Skin epidermis (tissue), 12 donors: Measurements from ENCODE around the gene HDDC2.
"Not testable (repeated sequence)": the region's sequence is repeated elsewhere in the genome, so short reads cannot be mapped to it uniquely, and the experiment has no call there.

ENCODE experiments used
- H3K27ac ChIP-seq, 21 experiments: fragments of 200-600 bp; sonication (generic) in 11 of 21; one replicate each; pipeline ENCODE4 v1.5.0; 2020; ENCODE audit warnings: mild to moderate bottlenecking in 3 of 21, inconsistent platforms in 2 of 21, moderate library complexity in 2 of 21
- H3K4me3 ChIP-seq, 7 experiments: fragments of 200-600 bp; sonication (generic) in 2 of 7; one replicate each; pipeline ENCODE4 v1.5.0; 2020; ENCODE audit warnings: inconsistent platforms in 2 of 7, mild to moderate bottlenecking in 2 of 7, moderate library complexity in 1 of 7

The HDDC2 gene

GRCh38 chr6:125307964-125308615 lies 6.3 kb upstream of the HDDC2 start:
- Histone ChIP-seq H3K4me3 (no peak overlapping the region), H3K27ac (no peak overlapping the region)

- no peak overlapping the region for H3K27ac ChIP-seq
- no peak overlapping the region for H3K4me3 ChIP-seq
These were observed 5.5 kb upstream of the HDDC2 start for GRCh38 chr6:125307150-125307838.

- H3K27ac ChIP-seq = no peak overlapping the region
- H3K4me3 ChIP-seq = no peak overlapping the region
These were observed 5.0 kb upstream of the HDDC2 start for GRCh38 chr6:125306756-125307149.

- Histone ChIP-seq H3K4me3 (no peak overlapping the region), H3K27ac (no peak overlapping the region)
These were observed 3.3 kb upstream of the HDDC2 start for GRCh38 chr6:125304970-125305660.

GRCh38 chr6:125303512-125303854 lies 1.7 kb upstream of the HDDC2 start:
- H3K4me3 ChIP-seq = no peak overlapping the region
- H3K27ac ChIP-seq = peak overlapping the region in 1 of 21 experiments; percentile 11

GRCh38 chr6:125302840-125303511 lies 1.2 kb upstream of the HDDC2 start:
- H3K4me3 ChIP-seq = no peak overlapping the region
- H3K27ac ChIP-seq = peak overlapping the region in 2 of 21 experiments; percentile 11 to 94

- H3K4me3 ChIP-seq = peak overlapping the region; percentile 54 to 78 (median 63)
- H3K27ac ChIP-seq = peak overlapping the region; percentile 74 to 98 (median 93)
These were observed 754 bp downstream of the HDDC2 start for GRCh38 chr6:125300992-125301434.

- H3K27ac ChIP-seq = peak overlapping the region in 2 of 21 experiments; percentile 7 to 11
- H3K4me3 ChIP-seq = no peak overlapping the region
These were observed 2.5 kb downstream of the HDDC2 start for GRCh38 chr6:125299257-125299656.

GRCh38 chr6:125296471-125296870 lies 5.3 kb downstream of the HDDC2 start:
- no peak overlapping the region for H3K4me3 ChIP-seq
- no peak overlapping the region for H3K27ac ChIP-seq

- Histone ChIP-seq H3K4me3 (no peak overlapping the region), H3K27ac (no peak overlapping the region)
These were observed 6.8 kb downstream of the HDDC2 start for GRCh38 chr6:125294925-125295324.

- Histone ChIP-seq H3K4me3 (no peak overlapping the region), H3K27ac (no peak overlapping the region)
These were observed 7.7 kb downstream of the HDDC2 start for GRCh38 chr6:125294036-125294435.

GRCh38 chr6:125293587-125293986 lies 8.2 kb downstream of the HDDC2 start:
- no peak overlapping the region for H3K4me3 ChIP-seq
- H3K27ac ChIP-seq = no peak overlapping the region

- H3K4me3 ChIP-seq = no peak overlapping the region
- no peak overlapping the region for H3K27ac ChIP-seq
These were observed 14.0 kb downstream of the HDDC2 start for GRCh38 chr6:125287718-125288117.

- Histone ChIP-seq H3K4me3 (no peak overlapping the region), H3K27ac (no peak overlapping the region)
These were observed 15.8 kb downstream of the HDDC2 start for GRCh38 chr6:125285936-125286335.

- H3K27ac ChIP-seq = no peak overlapping the region
- no peak overlapping the region for H3K4me3 ChIP-seq
These were observed 16.4 kb downstream of the HDDC2 start for GRCh38 chr6:125285353-125285752.

- H3K27ac ChIP-seq, H3K4me3 ChIP-seq: not testable (repeated sequence)
These were observed 19.3 kb downstream of the HDDC2 start for GRCh38 chr6:125282470-125282869.

- H3K27ac ChIP-seq, H3K4me3 ChIP-seq: not testable (repeated sequence)
These were observed 21.3 kb downstream of the HDDC2 start for GRCh38 chr6:125280370-125281035.

GRCh38 chr6:125279961-125280360 lies 21.8 kb downstream of the HDDC2 start:
- Histone ChIP-seq H3K27ac (no peak overlapping the region), H3K4me3 (no peak overlapping the region)

- Histone ChIP-seq H3K27ac (no peak overlapping the region), H3K4me3 (no peak overlapping the region)
These were observed 23.9 kb downstream of the HDDC2 start for GRCh38 chr6:125277838-125278237.

GRCh38 chr6:125275779-125276178 lies 26.0 kb downstream of the HDDC2 start:
- Histone ChIP-seq H3K4me3 (no peak overlapping the region), H3K27ac (no peak overlapping the region)
